A549 treated with GW870086 at 1 μM for 4 hours (cell line): ENCODE results near the gene PODN. TPM values are rescaled to one million over a fixed set of nuclear protein-coding genes. Genes with fewer than 3 reads are reported as not detected.

Experiments
- total RNA-seq: library from RNA; stranded (reverse); fragments of 200-300 nt; extraction: Qiagen RNA extraction; gene quantifications from 5 replicates; pipeline ENCODE4 v1.2.3, GENCODE V29; 2022; ENCODE audit warnings: low read depth

The PODN gene
- not detected in 5 replicates for total RNA-seq

GRCh38 chr1:53061859-53062707 is at the start of gene PODN:
TSS of gene PODN (plus strand) at chr1:53062213. CDS start at chr1:53069856, 7,643 bp downstream.

Other genes with a start within 250 kb of the PODN start
- 2.1 to 2.8 TPM (median 2.5 TPM) in 5 replicates for gene ZYG11A, start 219.5 kb upstream of the PODN start, total RNA-seq
- 7.8 to 12.7 TPM (median 10.4 TPM) in 5 replicates for gene ECHDC2, start 140.5 kb upstream of the PODN start, total RNA-seq
- 38.7 to 64.8 TPM (median 51.0 TPM) in 5 replicates for gene SCP2, start 134.9 kb upstream of the PODN start, total RNA-seq
- 0.05 TPM in 1 of 5 replicates, not detected in the others for gene SLC1A7, start 80.4 kb downstream of the PODN start, total RNA-seq
- 7.5 to 10.1 TPM (median 9.6 TPM) in 5 replicates for gene CPT2, start 134.6 kb downstream of the PODN start, total RNA-seq
- 28.7 to 32.7 TPM (median 29.8 TPM) in 5 replicates for gene CZIB, start 158.4 kb downstream of the PODN start, total RNA-seq
- gene MAGOH, start 176.3 kb downstream of the PODN start, total RNA-seq: 62.1 to 93.9 TPM (median 66.2 TPM) in 5 replicates